SK-N-MC (cell line): ENCODE results near the gene MUSK.

ENCODE experiments used
- EZH2 ChIP-seq: fragments of 200-600 bp; sonication (generic); IDR thresholded peaks from one replicate; pipeline ENCODE4 v1.6.1; 2017; ENCODE audit warnings: antibody characterized with exemption
- FOXP2 ChIP-seq: optimal IDR thresholded peaks from 2 replicates; pipeline ENCODE3; 2011; ENCODE audit warnings: mild to moderate bottlenecking, moderate library complexity; ENCODE audit not compliant: insufficient read depth; ENCODE audit errors: extremely low read length, control extremely low read depth
- POLR2AphosphoS5 ChIP-seq: IDR thresholded peaks from 2 replicates; pipeline ENCODE4 v1.6.1; 2012; ENCODE audit warnings: mild to moderate bottlenecking, low read depth, low read length, borderline replicate concordance

DNA sequence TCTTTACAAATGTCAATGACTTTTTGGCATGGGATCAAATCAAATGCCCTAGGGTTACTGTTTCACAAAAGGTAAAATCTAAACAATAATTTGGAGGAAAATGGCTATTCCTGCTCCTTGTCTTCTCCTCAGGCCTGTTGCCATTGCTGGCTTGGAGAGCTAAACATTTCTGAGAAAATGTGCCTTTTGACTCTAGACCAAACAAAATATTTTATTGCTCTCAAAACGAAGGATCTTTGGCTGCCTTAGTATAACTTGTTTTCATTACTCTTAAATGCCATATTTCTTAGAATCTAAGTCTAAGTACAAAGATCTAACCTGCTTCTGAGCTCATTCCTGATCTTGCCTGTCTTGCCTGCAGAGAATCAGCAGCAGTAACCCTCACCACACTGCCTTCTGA lies 116.6 kb downstream of the MUSK start:
- TF ChIP-seq POLR2AphosphoS5, result no peak
- no peak for TF ChIP-seq FOXP2
- TF ChIP-seq EZH2, result no peak
